HUES48 (cell line): ENCODE results near the gene EYS.
A peak's percentile ranks its signal among the peaks of the same experiment; 100 is the strongest.

ENCODE experiments used
- H3K27ac ChIP-seq: one replicate; pipeline ENCODE4 v1.7.0; 2013; ENCODE audit warnings: low read depth, low read length, inconsistent platforms
- H3K27me3 ChIP-seq: 2 replicates; pipeline ENCODE4 v1.6.1; 2013; ENCODE audit warnings: mild to moderate bottlenecking, low read length; ENCODE audit not compliant: control insufficient read depth, insufficient read depth
- H3K36me3 ChIP-seq: 2 replicates; pipeline ENCODE4 v1.6.1; 2013; ENCODE audit warnings: low read length; ENCODE audit not compliant: control insufficient read depth, insufficient read depth
- H3K4me1 ChIP-seq: 2 replicates; pipeline ENCODE4 v1.6.1; 2013; ENCODE audit warnings: mild to moderate bottlenecking, low read length; ENCODE audit not compliant: control insufficient read depth, insufficient read depth
- H3K4me3 ChIP-seq: 2 replicates; pipeline ENCODE4 v1.5.1; 2013; ENCODE audit warnings: mild to moderate bottlenecking, low read depth, low read length
- H3K9ac ChIP-seq: 2 replicates; pipeline ENCODE4 v1.6.1; 2013; ENCODE audit warnings: mild to moderate bottlenecking, low read depth, low read length, moderate library complexity
- H3K9me3 ChIP-seq: 2 replicates; pipeline ENCODE4 v1.6.1; 2013; ENCODE audit warnings: low read length; ENCODE audit not compliant: control insufficient read depth, insufficient read depth

EYS gene

DNA sequence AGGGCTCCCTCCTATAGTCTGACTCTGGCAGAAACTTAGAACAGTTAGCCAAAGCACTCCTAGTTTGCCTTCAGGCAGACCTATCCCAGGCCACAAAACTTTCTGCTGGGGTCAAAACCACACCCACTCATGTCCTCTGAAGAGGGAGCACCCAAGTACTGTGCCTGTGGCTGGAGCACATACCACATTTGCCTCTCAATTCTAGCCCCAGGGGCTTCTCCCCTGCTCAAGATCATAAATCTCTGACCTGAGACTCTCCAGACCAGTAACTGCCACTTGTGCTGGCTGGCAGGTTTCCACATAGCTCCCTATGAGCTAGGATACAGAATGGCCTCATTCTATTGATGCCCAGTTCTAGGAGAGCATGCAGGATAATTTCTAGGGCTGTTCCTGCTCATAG lies 781.0 kb downstream of the EYS start:
- Histone ChIP-seq H3K4me3 (no peak overlapping the region), H3K4me1 (no peaks in the 10 kb centered on the region), H3K9ac (no peak overlapping the region), H3K27me3 (no peaks in the 10 kb centered on the region), H3K36me3 (no peaks in the 10 kb centered on the region), H3K9me3 (no peaks in the 10 kb centered on the region), H3K27ac (no peak overlapping the region)

DNA sequence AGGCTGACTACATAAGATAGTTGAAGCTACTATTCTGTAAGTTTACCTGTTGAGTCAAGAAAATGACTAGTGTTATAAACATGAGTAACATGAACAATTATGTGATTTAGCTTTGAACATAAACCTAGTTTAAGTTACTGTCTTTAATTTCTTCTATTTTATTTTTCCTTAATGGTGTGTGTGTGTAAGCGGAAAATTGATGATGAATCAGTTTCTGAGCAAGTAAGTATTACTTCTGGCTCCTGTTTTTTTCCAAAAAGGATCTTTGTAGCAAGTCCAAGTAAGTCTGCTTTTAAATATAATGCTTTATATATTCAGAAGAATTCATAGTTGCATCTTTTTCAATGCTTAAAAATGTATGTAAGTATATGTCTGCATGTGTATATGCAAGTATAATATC lies 786.8 kb downstream of the EYS start:
- Histone ChIP-seq H3K4me3 (no peak overlapping the region), H3K36me3 (no peaks in the 10 kb centered on the region), H3K9me3 (no peaks in the 10 kb centered on the region), H3K9ac (no peak overlapping the region), H3K27me3 (no peaks in the 10 kb centered on the region), H3K4me1 (no peaks in the 10 kb centered on the region), H3K27ac (no peak overlapping the region)

GRCh38 chr6:64914124-64914523 lies 792.9 kb downstream of the EYS start:
- Histone ChIP-seq H3K36me3 (no peaks in the 10 kb centered on the region), H3K4me3 (no peak overlapping the region), H3K27me3 (no peaks in the 10 kb centered on the region), H3K9ac (no peak overlapping the region), H3K4me1 (no peaks in the 10 kb centered on the region), H3K27ac (no peak overlapping the region), H3K9me3 (no peaks in the 10 kb centered on the region)

- Histone ChIP-seq H3K9me3 (no peaks in the 10 kb centered on the region), H3K36me3 (no peaks in the 10 kb centered on the region), H3K27me3 (no peaks in the 10 kb centered on the region)
Observed at GRCh38 chr6:64912966-64913365, 794.1 kb downstream of the EYS start.

GRCh38 chr6:64908104-64908503 lies 798.9 kb downstream of the EYS start:
- no peaks in the 10 kb centered on the region for H3K27me3 ChIP-seq
- H3K27ac ChIP-seq = no peak overlapping the region
- H3K4me1 ChIP-seq = no peaks in the 10 kb centered on the region
- H3K9me3 ChIP-seq = no peaks in the 10 kb centered on the region
- H3K9ac ChIP-seq = no peak overlapping the region
- H3K36me3 ChIP-seq = no peaks in the 10 kb centered on the region
- H3K4me3 ChIP-seq = no peak overlapping the region

More at GRCh38 chr6:64912966-64913365, 794.1 kb downstream of the EYS start:
- H3K9ac ChIP-seq = no peak overlapping the region
- no peaks in the 10 kb centered on the region for H3K4me1 ChIP-seq
- H3K4me3 ChIP-seq = no peak overlapping the region
- H3K27ac ChIP-seq = no peak overlapping the region

- Histone ChIP-seq H3K27me3 (no peaks in the 10 kb centered on the region), H3K9me3 (no peaks in the 10 kb centered on the region), H3K36me3 (no peaks in the 10 kb centered on the region), H3K4me1 (no peaks in the 10 kb centered on the region), H3K27ac (no peak overlapping the region), H3K9ac (no peak overlapping the region), H3K4me3 (no peak overlapping the region)
Observed at GRCh38 chr6:64904616-64905015, 802.4 kb downstream of the EYS start.

- no peaks in the 10 kb centered on the region for H3K9me3 ChIP-seq
- H3K9ac ChIP-seq = no peak overlapping the region
- H3K4me1 ChIP-seq = no peaks in the 10 kb centered on the region
- H3K36me3 ChIP-seq = no peaks in the 10 kb centered on the region
- no peak overlapping the region for H3K27ac ChIP-seq
- H3K27me3 ChIP-seq = no peaks in the 10 kb centered on the region
- no peak overlapping the region for H3K4me3 ChIP-seq
Observed at GRCh38 chr6:64902596-64902995, 804.4 kb downstream of the EYS start.

- Histone ChIP-seq H3K4me1 (peaks cover 19% of the 10 kb centered on the region), H3K9ac (no peak overlapping the region), H3K9me3 (no peaks in the 10 kb centered on the region), H3K27me3 (no peaks in the 10 kb centered on the region), H3K36me3 (no peaks in the 10 kb centered on the region), H3K27ac (no peak overlapping the region), H3K4me3 (no peak overlapping the region)
Observed at GRCh38 chr6:64896939-64897338, 810.1 kb downstream of the EYS start.

DNA sequence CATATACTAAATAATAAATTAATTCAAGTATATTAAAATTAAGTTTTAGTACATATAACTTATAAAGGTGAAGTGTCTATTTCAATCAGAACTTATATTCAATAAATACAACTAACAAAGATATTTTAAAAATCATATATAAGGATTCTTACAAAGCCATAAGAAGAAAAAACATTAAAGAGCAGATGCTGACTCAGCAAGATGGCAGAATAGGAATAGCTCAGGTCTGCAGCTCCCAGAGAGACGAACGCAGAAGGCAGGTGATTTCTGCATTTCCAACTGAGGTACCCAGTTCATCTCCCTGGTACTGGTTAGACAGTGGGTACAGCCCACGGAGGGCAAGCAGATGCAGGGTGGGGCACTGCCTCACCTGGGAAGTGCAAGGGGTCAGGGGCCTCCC lies 811.1 kb downstream of the EYS start:
- Histone ChIP-seq H3K4me3 (no peak overlapping the region), H3K36me3 (no peaks in the 10 kb centered on the region), H3K9ac (no peak overlapping the region), H3K27ac (no peak overlapping the region), H3K9me3 (no peaks in the 10 kb centered on the region), H3K27me3 (no peaks in the 10 kb centered on the region), H3K4me1 (peaks cover 29% of the 10 kb centered on the region)

GRCh38 chr6:64890609-64891008 lies 816.4 kb downstream of the EYS start:
- no peaks in the 10 kb centered on the region for H3K9me3 ChIP-seq
- no peak overlapping the region; the same call in 1 of the 2 replicates for H3K4me3 ChIP-seq
- peak overlapping the region; percentile 61 for H3K27ac ChIP-seq
- no peak overlapping the region for H3K9ac ChIP-seq
- H3K36me3 ChIP-seq = no peaks in the 10 kb centered on the region
- H3K4me1 ChIP-seq = peaks cover 36% of the 10 kb centered on the region
- no peaks in the 10 kb centered on the region for H3K27me3 ChIP-seq

DNA sequence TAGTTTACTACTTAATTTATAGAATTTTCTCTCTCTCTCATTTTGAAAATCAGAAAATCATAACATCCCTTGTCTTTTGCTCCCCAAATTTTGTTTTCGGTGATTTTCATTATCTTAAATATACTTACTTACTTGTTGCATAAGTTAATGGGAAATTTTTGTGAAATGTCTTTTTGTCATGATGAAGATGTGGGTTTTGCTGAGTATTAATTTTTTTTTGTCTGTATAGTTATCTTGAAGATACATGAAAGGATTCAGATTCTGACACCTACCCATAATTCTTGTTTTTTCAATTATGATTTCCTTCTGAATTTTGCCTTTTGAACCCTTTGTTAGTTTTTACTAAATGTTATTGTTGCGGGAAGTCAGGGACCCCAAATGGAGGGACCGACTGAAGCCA lies 817.9 kb downstream of the EYS start:
- Histone ChIP-seq H3K9ac (no peak overlapping the region), H3K9me3 (no peaks in the 10 kb centered on the region), H3K27me3 (no peaks in the 10 kb centered on the region), H3K36me3 (no peaks in the 10 kb centered on the region), H3K27ac (no peak overlapping the region), H3K4me1 (peaks cover 32% of the 10 kb centered on the region), H3K4me3 (no peak overlapping the region)

- H3K9me3 ChIP-seq = no peaks in the 10 kb centered on the region
- H3K9ac ChIP-seq = no peak overlapping the region
- no peak overlapping the region for H3K27ac ChIP-seq
- H3K4me1 ChIP-seq = no peaks in the 10 kb centered on the region
- H3K36me3 ChIP-seq = no peaks in the 10 kb centered on the region
- no peaks in the 10 kb centered on the region for H3K27me3 ChIP-seq
- no peak overlapping the region for H3K4me3 ChIP-seq
Observed at GRCh38 chr6:64874776-64875175, 832.2 kb downstream of the EYS start.
